ENCODE measurements around the gene SH3PXD2A.

DNA sequence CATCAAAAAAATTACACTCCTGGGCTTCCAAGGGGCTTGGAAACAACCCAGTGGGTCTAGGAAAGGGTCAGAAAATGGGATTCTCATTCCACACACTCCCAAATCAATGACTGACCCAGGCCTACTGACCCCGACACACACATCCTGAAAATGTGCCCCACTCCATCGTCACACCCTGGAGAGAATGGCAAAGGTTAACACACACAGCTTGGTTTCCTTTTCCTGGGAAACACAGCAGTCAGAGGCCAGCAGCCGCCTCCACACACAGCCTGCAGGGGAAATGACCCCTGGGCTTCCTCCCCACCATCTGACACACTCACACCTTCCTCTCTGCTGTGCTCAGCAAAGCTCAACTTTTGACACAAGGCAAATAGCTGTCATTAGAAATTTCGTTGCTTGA, 42.9 kb downstream of the SH3PXD2A start:
- no peak for TF ChIP-seq POLR2A (IDR thresholded peaks at IDR 0.05)
- TF ChIP-seq, protein P1, sequence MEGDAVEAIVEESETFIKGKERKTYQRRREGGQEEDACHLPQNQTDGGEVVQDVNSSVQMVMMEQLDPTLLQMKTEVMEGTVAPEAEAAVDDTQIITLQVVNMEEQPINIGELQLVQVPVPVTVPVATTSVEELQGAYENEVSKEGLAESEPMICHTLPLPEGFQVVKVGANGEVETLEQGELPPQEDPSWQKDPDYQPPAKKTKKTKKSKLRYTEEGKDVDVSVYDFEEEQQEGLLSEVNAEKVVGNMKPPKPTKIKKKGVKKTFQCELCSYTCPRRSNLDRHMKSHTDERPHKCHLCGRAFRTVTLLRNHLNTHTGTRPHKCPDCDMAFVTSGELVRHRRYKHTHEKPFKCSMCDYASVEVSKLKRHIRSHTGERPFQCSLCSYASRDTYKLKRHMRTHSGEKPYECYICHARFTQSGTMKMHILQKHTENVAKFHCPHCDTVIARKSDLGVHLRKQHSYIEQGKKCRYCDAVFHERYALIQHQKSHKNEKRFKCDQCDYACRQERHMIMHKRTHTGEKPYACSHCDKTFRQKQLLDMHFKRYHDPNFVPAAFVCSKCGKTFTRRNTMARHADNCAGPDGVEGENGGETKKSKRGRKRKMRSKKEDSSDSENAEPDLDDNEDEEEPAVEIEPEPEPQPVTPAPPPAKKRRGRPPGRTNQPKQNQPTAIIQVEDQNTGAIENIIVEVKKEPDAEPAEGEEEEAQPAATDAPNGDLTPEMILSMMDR (IDR thresholded peaks at IDR 0.05) = no peak
